Mesendoderm (in vitro differentiated cells): ENCODE measurements around the gene BCORL1.

Source experiments
- DNase-seq: peaks from one replicate; pipeline ENCODE4 v3.0.0; 2013
- H2AK5ac ChIP-seq: 2 replicates; pipeline ENCODE4 v1.6.1; 2013; ENCODE audit warnings: low read length, inconsistent platforms
- H2BK120ac ChIP-seq: 2 replicates; pipeline ENCODE4 v1.6.1; 2013; ENCODE audit warnings: low read depth, mild to moderate bottlenecking, low read length, moderate library complexity, mixed read lengths
- H2BK15ac ChIP-seq: replicated peaks from 2 replicates; pipeline ENCODE4 v1.6.1; 2013; ENCODE audit warnings: low read depth, mild to moderate bottlenecking, moderate library complexity
- H2BK5ac ChIP-seq: 2 replicates; pipeline ENCODE4 v1.6.1; 2013; ENCODE audit warnings: low read length, inconsistent platforms
- H3K18ac ChIP-seq: 2 replicates; pipeline ENCODE4 v1.6.1; 2013; ENCODE audit warnings: mild to moderate bottlenecking, low read length, mixed read lengths
- H3K23ac ChIP-seq: one replicate; pipeline ENCODE4 v1.6.1; 2013; ENCODE audit warnings: low read length
- H3K27ac ChIP-seq: 2 replicates; pipeline ENCODE4 v1.5.1; 2013; ENCODE audit warnings: low read depth, mild to moderate bottlenecking, inconsistent platforms, low read length, moderate library complexity
- H3K27me3 ChIP-seq: 2 replicates; pipeline ENCODE4 v1.6.1; 2013; ENCODE audit warnings: low read length, control low read depth, mild to moderate bottlenecking, inconsistent platforms; ENCODE audit not compliant: insufficient read depth, poor library complexity
- H3K36me3 ChIP-seq: 2 replicates; pipeline ENCODE4 v1.6.1; 2013; ENCODE audit warnings: low read length, inconsistent platforms; ENCODE audit not compliant: control insufficient read depth, insufficient read depth
- H3K4ac ChIP-seq: one replicate; pipeline ENCODE4 v1.6.1; 2013; ENCODE audit warnings: low read depth, mild to moderate bottlenecking, low read length, moderate library complexity
- H3K4me1 ChIP-seq: 2 replicates; pipeline ENCODE4 v1.6.1; 2013; ENCODE audit warnings: low read depth, low read length, inconsistent platforms; ENCODE audit not compliant: control insufficient read depth
- H3K4me2 ChIP-seq: 2 replicates; pipeline ENCODE4 v1.6.1; 2013; ENCODE audit warnings: low read length
- H3K4me3 ChIP-seq: 2 replicates; pipeline ENCODE4 v1.5.1; 2013; ENCODE audit warnings: mild to moderate bottlenecking, low read length
- H3K56ac ChIP-seq: one replicate; pipeline ENCODE4 v1.6.1; 2013; ENCODE audit warnings: low read length
- H3K79me1 ChIP-seq: 2 replicates; pipeline ENCODE4 v1.6.1; 2013; ENCODE audit warnings: low read length, inconsistent platforms
- H3K79me2 ChIP-seq: 2 replicates; pipeline ENCODE4 v1.6.1; 2013; ENCODE audit warnings: mild to moderate bottlenecking, low read length; ENCODE audit not compliant: control insufficient read depth, insufficient read depth
- H3K9ac ChIP-seq: 2 replicates; pipeline ENCODE4 v1.6.1; 2013; ENCODE audit warnings: low read length, inconsistent platforms
- H4K5ac ChIP-seq: one replicate; pipeline ENCODE4 v1.6.1; 2013; ENCODE audit warnings: low read length
- H4K8ac ChIP-seq: one replicate; pipeline ENCODE4 v1.6.1; 2013; ENCODE audit warnings: low read depth, mild to moderate bottlenecking, control low read depth, low read length, moderate library complexity
- WGBS: extraction: QIAGEN DNeasy Blood & Tissue Kit; methylation state at CpG from one replicate; pipeline ENCODE4 v1.1.7; 2013; ENCODE audit warnings: low lambda C conversion rate, missing lambda C conversion rate; ENCODE audit not compliant: insufficient coverage; ENCODE audit errors: extremely low coverage; 5-methylcytosine and 5-hydroxymethylcytosine counted together

The BCORL1 gene

DNA sequence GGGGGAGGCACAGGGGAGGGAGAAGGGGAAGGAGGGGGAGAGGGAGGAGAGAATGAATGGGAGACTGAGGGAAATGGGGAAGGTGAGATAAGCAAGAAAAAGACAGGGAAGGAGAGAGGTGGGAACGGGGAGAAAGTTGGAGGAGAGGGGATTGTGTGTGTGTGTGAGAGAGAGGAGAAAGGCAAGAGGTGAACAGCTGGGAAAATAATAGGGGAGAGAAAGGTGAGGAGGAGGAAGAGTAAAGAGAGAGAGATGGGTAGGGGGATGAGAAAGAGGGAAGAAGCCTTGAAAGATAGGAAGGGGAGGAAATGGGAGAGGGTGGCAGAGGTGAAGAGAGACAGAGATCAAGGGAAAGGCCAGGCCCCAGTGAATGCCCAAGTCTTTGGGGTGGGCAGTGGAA, 20.1 kb downstream of the BCORL1 start:
- no peak overlapping the region for H2BK5ac ChIP-seq
- no peak overlapping the region for H3K4me2 ChIP-seq
- H4K8ac ChIP-seq: no peak overlapping the region
- no peak for DNase-seq
- H3K79me2 ChIP-seq: no peaks in the 10 kb centered on the region
- no peak overlapping the region for H3K9ac ChIP-seq
- H2AK5ac ChIP-seq: no peak overlapping the region
- no peaks in the 10 kb centered on the region for H3K36me3 ChIP-seq
- H4K5ac ChIP-seq: no peak overlapping the region
- no peak overlapping the region for H3K27ac ChIP-seq
- 100% methylated on average over 1 of the region's 1 CpG for WGBS
- H3K56ac ChIP-seq: no peak overlapping the region
- H3K79me1 ChIP-seq: no peaks in the 10 kb centered on the region
- no peak overlapping the region for H2BK120ac ChIP-seq
- H2BK15ac ChIP-seq: no peak overlapping the region
- no peaks in the 10 kb centered on the region for H3K27me3 ChIP-seq
- no peak overlapping the region for H3K23ac ChIP-seq
- H3K18ac ChIP-seq: no peak overlapping the region
- H3K4me1 ChIP-seq: no peaks in the 10 kb centered on the region
- H3K4ac ChIP-seq: no peak overlapping the region
- no peak overlapping the region for H3K4me3 ChIP-seq

- DNase-seq: no peak
- Histone ChIP-seq H3K9ac (no peak overlapping the region), H3K4me1 (no peaks in the 10 kb centered on the region), H3K79me2 (no peaks in the 10 kb centered on the region), H3K18ac (no peak overlapping the region), H2BK120ac (no peak overlapping the region), H2AK5ac (no peak overlapping the region), H3K23ac (no peak overlapping the region), H3K4me2 (no peak overlapping the region), H3K4me3 (no peak overlapping the region), H2BK5ac (no peak overlapping the region), H4K5ac (no peak overlapping the region), H2BK15ac (no peak overlapping the region), H4K8ac (no peak overlapping the region), H3K79me1 (no peaks in the 10 kb centered on the region), H3K27ac (no peak overlapping the region), H3K56ac (no peak overlapping the region), H3K4ac (no peak overlapping the region), H3K36me3 (no peaks in the 10 kb centered on the region), H3K27me3 (no peaks in the 10 kb centered on the region)
- WGBS: no CpG with 5 or more reads among the region's 13 CpGs
Measured at GRCh38 chrX:130005089-130005807, 22.8 kb downstream of the BCORL1 start.

DNA sequence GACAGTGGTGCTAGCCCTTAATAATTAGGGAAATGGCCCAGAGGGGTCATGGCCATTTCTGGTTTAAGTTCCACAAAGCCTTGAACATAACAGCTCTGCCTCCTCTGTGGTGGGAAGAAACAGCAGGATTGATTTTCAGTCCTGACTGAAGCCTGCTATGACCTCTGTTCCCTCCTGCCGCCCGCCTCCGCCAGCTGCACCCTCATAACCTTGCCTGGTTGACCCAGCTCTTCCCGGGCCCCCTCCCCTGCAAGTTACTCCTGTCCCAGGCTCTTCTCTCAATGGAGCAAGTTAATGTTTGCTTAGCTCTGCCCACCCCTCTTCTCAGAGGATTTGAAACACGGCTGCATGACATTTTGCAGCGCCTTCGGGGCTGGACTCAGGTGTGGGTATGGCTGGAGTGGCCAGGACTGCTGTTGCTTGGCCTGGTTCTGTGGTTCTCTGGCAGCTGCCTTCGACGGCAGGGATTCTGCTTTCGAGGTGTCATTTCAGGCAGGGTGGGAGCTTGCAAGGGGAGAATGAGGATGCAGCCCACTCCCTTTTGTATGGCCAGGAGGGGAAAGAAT, 27.3 kb downstream of the BCORL1 start:
- H2BK5ac ChIP-seq: no peak overlapping the region
- no peak overlapping the region for H3K27ac ChIP-seq
- WGBS: no CpG with 5 or more reads among the region's 10 CpGs
- no peaks in the 10 kb centered on the region for H3K4me1 ChIP-seq
- H3K79me2 ChIP-seq: no peaks in the 10 kb centered on the region
- no peak overlapping the region for H3K18ac ChIP-seq
- no peak overlapping the region for H3K9ac ChIP-seq
- H3K79me1 ChIP-seq: no peaks in the 10 kb centered on the region
- no peak overlapping the region for H2AK5ac ChIP-seq
- H2BK15ac ChIP-seq: no peak overlapping the region
- H4K5ac ChIP-seq: no peak overlapping the region
- no peak overlapping the region for H3K23ac ChIP-seq
- no peak overlapping the region for H3K56ac ChIP-seq
- H3K4ac ChIP-seq: no peak overlapping the region
- H3K27me3 ChIP-seq: no peaks in the 10 kb centered on the region
- no peak overlapping the region for H4K8ac ChIP-seq
- DNase-seq: no peak
- no peaks in the 10 kb centered on the region for H3K36me3 ChIP-seq
- H3K4me3 ChIP-seq: no peak overlapping the region
- no peak overlapping the region for H3K4me2 ChIP-seq
- no peak overlapping the region for H2BK120ac ChIP-seq

DNA sequence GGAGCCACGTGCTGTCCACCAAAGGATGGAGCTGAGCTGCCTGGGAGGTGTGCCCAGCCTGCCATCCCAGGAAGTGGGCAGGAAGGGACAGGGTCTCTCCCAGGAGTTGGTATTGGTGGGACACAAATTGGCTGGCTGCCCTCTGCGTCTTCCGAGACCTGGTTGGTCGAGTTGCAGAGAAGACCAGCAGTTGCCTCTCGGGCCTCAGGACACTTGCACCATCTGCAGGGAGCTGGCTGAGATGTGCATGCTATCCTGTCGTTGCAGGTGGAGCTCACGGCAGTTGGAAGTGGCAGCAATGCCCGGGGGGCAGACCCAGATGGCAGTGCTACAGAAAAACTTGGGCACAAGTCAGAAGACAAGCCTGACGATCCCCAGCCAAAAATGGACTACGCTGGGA, 30.2 kb downstream of the BCORL1 start:
- no peaks in the 10 kb centered on the region for H3K79me2 ChIP-seq
- H3K56ac ChIP-seq: no peak overlapping the region
- no peaks in the 10 kb centered on the region for H3K79me1 ChIP-seq
- H4K8ac ChIP-seq: no peak overlapping the region
- no peak overlapping the region for H3K4ac ChIP-seq
- H3K23ac ChIP-seq: no peak overlapping the region
- no peak overlapping the region for H3K4me3 ChIP-seq
- no CpG with 5 or more reads among the region's 10 CpGs for WGBS
- H3K36me3 ChIP-seq: no peaks in the 10 kb centered on the region
- H2BK5ac ChIP-seq: no peak overlapping the region
- no peak overlapping the region for H2AK5ac ChIP-seq
- no peak overlapping the region for H3K18ac ChIP-seq
- no peak for DNase-seq
- H2BK120ac ChIP-seq: no peak overlapping the region
- no peak overlapping the region for H2BK15ac ChIP-seq
- H3K4me1 ChIP-seq: no peaks in the 10 kb centered on the region
- H3K27ac ChIP-seq: no peak overlapping the region
- no peaks in the 10 kb centered on the region for H3K27me3 ChIP-seq
- H3K4me2 ChIP-seq: no peak overlapping the region
- H3K9ac ChIP-seq: no peak overlapping the region
- no peak overlapping the region for H4K5ac ChIP-seq

GRCh38 chrX:130013661-130014060, 31.2 kb downstream of the BCORL1 start:
- H3K4me3 ChIP-seq: no peak overlapping the region
- no peaks in the 10 kb centered on the region for H3K4me1 ChIP-seq
- no peaks in the 10 kb centered on the region for H3K79me1 ChIP-seq
- H3K23ac ChIP-seq: no peak overlapping the region
- no peak overlapping the region for H2AK5ac ChIP-seq
- no peak overlapping the region for H4K5ac ChIP-seq
- H2BK5ac ChIP-seq: no peak overlapping the region
- H3K9ac ChIP-seq: no peak overlapping the region
- H2BK120ac ChIP-seq: no peak overlapping the region
- no peak overlapping the region for H4K8ac ChIP-seq
- H3K27me3 ChIP-seq: no peaks in the 10 kb centered on the region
- H3K79me2 ChIP-seq: no peaks in the 10 kb centered on the region
- no peak overlapping the region for H2BK15ac ChIP-seq
- H3K56ac ChIP-seq: no peak overlapping the region
- H3K36me3 ChIP-seq: no peaks in the 10 kb centered on the region
- no peak for DNase-seq
- no peak overlapping the region for H3K4me2 ChIP-seq
- no peak overlapping the region for H3K27ac ChIP-seq
- no peak overlapping the region for H3K4ac ChIP-seq
- H3K18ac ChIP-seq: no peak overlapping the region
- no CpG with 5 or more reads among the region's 14 CpGs for WGBS

GRCh38 chrX:130014356-130014755, 31.9 kb downstream of the BCORL1 start:
- WGBS: no CpG with 5 or more reads among the region's 13 CpGs

More at GRCh38 chrX:130014356-130014755, 31.9 kb downstream of the BCORL1 start:
- Histone ChIP-seq H4K8ac (no peak overlapping the region), H2BK5ac (no peak overlapping the region), H2AK5ac (no peak overlapping the region), H2BK15ac (no peak overlapping the region), H3K4me1 (no peaks in the 10 kb centered on the region), H3K36me3 (no peaks in the 10 kb centered on the region), H3K79me2 (no peaks in the 10 kb centered on the region), H3K27ac (no peak overlapping the region), H3K79me1 (no peaks in the 10 kb centered on the region), H3K4me3 (no peak overlapping the region), H3K18ac (no peak overlapping the region), H2BK120ac (no peak overlapping the region), H3K4me2 (no peak overlapping the region), H3K27me3 (no peaks in the 10 kb centered on the region), H3K9ac (no peak overlapping the region), H3K56ac (no peak overlapping the region), H4K5ac (no peak overlapping the region), H3K4ac (no peak overlapping the region), H3K23ac (no peak overlapping the region)
- no peak for DNase-seq
